GM12891 (cell line): ENCODE measurements around the gene GLS.
"Not testable (repeated sequence)": the region's sequence is repeated elsewhere in the genome, so short reads cannot be mapped to it uniquely, and the experiment has no call there.

Experiments
- DNase-seq: peaks from one replicate; pipeline ENCODE4 v3.0.0; 2011; ENCODE audit warnings: low spot score; ENCODE audit not compliant: insufficient read length
- FAIRE-seq: peaks from 2 replicates; lab custom pipeline; 2011; peaks lifted over from hg19 to GRCh38; lab: Jason Lieb, UNC
- PAX5 ChIP-seq: IDR thresholded peaks from 2 replicates; pipeline ENCODE4 v1.6.1; 2011; ENCODE audit warnings: low read length, moderate library complexity, mild to moderate bottlenecking; ENCODE audit not compliant: insufficient read depth, severe bottlenecking
- POLR2A ChIP-seq: IDR thresholded peaks from 2 replicates; pipeline ENCODE4 v1.6.1; 2011; ENCODE audit warnings: low read depth, low read length, control low read depth
- POLR2AphosphoS5 ChIP-seq: IDR thresholded peaks from 2 replicates; pipeline ENCODE4 v1.6.1; 2011; ENCODE audit warnings: low read depth, low read length, control low read depth
- POU2F2 ChIP-seq: IDR thresholded peaks from 2 replicates; pipeline ENCODE4 v1.6.1; 2011; ENCODE audit warnings: low read depth, mild to moderate bottlenecking, control low read depth, low read length, moderate library complexity
- SPI1 ChIP-seq: IDR thresholded peaks from 2 replicates; pipeline ENCODE4 v1.6.1; 2011; ENCODE audit warnings: low read depth, low read length, control low read depth
- TAF1 ChIP-seq: IDR thresholded peaks from 2 replicates; pipeline ENCODE4 v1.6.1; 2011; ENCODE audit warnings: low read depth, low read length, control low read depth

GLS gene

DNA sequence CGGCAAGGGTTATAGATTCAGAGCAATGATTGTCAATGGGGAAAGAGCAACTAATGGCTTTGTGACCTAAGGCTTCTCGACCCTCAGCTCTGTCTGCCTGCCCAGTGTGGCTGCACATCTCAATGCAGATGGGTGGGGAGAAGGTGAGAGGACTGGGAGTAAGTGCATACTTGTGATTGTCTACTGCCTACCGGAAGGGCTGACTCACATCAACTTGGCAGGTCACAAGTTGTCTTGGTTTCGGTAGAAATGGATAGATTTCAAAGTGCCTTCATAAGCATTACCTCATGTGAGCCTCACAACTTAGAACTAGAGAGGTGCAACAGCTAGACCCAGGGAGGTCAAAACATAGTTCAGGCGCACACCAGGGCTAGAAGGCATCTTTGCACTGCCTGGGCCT, 104.0 kb downstream of the GLS start:
- TF ChIP-seq POLR2AphosphoS5 (peak; percentile 87), POLR2A (peak; percentile 56; the same call in 1 of the 2 replicates), SPI1 (no peak), PAX5 (no peak), POU2F2 (no peak), TAF1 (no peak)
- no peak for FAIRE-seq
- no peak for DNase-seq

DNA sequence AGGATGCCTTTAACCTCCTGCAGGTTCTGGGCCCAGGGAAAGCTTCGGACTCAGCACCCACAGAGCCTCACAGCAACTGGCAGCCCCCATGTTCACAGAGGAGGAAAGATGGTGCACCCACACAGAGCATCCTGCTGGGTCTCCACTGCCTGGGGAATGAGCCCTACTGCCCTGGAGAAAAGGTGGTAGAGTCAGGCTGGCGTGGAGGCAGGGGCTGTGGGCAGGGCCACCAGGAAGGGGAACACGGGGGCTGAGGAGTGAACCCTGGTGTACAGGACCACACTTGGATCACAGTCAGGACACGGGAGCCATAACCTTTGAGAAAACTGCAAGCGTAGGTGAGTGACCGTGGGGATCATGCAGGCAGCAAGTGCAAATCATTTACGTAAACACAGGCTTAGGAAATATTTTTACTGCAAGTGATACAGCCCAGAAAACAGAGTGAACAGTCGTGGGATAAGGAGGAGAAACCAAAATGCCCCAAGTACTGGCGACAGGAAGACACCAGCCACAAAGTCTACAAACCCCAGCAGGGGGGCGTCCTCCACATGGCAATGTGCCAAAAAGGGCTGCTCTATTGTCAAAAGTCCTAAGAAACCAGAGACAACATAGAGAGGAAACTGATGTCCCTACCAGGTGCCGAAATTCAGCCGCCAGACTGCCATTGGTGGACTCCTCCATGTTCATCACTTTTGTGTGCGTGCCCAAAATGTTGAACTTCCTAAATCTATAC, 105.8 kb downstream of the GLS start:
- TF ChIP-seq TAF1 (no peak), POLR2AphosphoS5 (0 out of 2 replicates have a peak, but pooled peaks have one; percentile 50)
- DNase-seq (no peak), FAIRE-seq (no peak)

GRCh38 chr2:190987116-190987515, 106.5 kb downstream of the GLS start:
- DNase-seq (no peak), FAIRE-seq (no peak)
- TF ChIP-seq POLR2A (no peak), POLR2AphosphoS5 (peak; percentile 32)

GRCh38 chr2:190987938-190988337, 107.3 kb downstream of the GLS start:
- no peak for FAIRE-seq
- TF ChIP-seq POLR2A (peak; percentile 61; the same call in 1 of the 2 replicates), POLR2AphosphoS5 (peak; percentile 81; the same call in 1 of the 2 replicates), TAF1 (no peak)
- DNase-seq = no peak

- FAIRE-seq = no peak
- no peak for DNase-seq
- TF ChIP-seq SPI1 (no peak), POLR2A (0 out of 2 replicates have a peak, but pooled peaks have one; percentile 40), PAX5 (no peak), TAF1 (no peak), POLR2AphosphoS5 (no peak)
Observed at GRCh38 chr2:190988910-190989309, 108.3 kb downstream of the GLS start.

- DNase-seq (no peak), FAIRE-seq (no peak)
- peak; percentile 65 for TF ChIP-seq POLR2A
- TF ChIP-seq POU2F2 = no peak
Observed at GRCh38 chr2:190990132-190990531, 109.5 kb downstream of the GLS start.

DNA sequence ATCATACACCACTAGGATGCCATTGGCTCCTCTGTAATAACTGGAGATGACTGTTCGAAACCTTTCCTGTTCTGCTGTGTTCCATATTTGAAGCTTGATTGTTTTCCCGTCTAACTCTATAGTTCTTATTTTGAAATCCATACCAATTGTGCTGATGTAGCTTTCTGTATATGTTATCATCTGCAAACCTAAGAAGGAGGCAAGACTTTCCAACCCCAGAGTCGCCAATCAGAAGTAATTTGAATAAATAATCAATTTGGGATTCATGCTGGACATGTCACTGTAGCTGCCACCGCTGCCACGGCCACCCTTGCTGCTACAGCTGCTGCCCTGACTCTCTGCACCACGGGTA, 112.6 kb downstream of the GLS start:
- FAIRE-seq (no peak), DNase-seq (no peak)
- TF ChIP-seq SPI1 = no peak
- TF ChIP-seq TAF1 = no peak
- TF ChIP-seq POLR2AphosphoS5 = no peak
- TF ChIP-seq POU2F2 = no peak
- TF ChIP-seq PAX5 = no peak
- no peak for TF ChIP-seq POLR2A

- DNase-seq (no peak), FAIRE-seq (no peak)
- no peak for TF ChIP-seq PAX5
- TF ChIP-seq TAF1 = no peak
- TF ChIP-seq POLR2AphosphoS5 = peak; percentile 14; the same call in 1 of the 2 replicates
- no peak for TF ChIP-seq SPI1
- 0 out of 2 replicates have a peak, but pooled peaks have one; percentile 19 for TF ChIP-seq POU2F2
- peak; percentile 72; the same call in 1 of the 2 replicates for TF ChIP-seq POLR2A
Observed at GRCh38 chr2:190994148-190994547, 113.5 kb downstream of the GLS start.

DNA sequence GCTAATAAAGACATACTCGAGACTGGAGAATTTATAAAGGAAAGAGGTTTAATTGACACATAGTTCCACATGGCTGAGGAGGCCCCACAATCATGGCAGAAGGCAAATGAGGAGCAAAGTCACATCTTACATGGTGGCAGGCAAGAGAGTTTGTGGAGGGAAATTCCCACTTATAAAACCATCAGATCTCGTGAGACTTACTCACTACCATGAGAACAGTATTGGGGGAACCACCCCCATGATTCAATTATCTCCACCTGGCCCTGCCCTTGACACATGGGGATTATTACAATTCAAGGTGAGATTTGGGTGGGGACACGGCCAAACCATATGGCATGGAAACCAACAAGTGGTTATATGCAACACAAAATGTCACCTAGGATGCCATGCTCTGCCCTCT, 114.7 kb downstream of the GLS start:
- DNase-seq, FAIRE-seq: not testable (repeated sequence)

DNA sequence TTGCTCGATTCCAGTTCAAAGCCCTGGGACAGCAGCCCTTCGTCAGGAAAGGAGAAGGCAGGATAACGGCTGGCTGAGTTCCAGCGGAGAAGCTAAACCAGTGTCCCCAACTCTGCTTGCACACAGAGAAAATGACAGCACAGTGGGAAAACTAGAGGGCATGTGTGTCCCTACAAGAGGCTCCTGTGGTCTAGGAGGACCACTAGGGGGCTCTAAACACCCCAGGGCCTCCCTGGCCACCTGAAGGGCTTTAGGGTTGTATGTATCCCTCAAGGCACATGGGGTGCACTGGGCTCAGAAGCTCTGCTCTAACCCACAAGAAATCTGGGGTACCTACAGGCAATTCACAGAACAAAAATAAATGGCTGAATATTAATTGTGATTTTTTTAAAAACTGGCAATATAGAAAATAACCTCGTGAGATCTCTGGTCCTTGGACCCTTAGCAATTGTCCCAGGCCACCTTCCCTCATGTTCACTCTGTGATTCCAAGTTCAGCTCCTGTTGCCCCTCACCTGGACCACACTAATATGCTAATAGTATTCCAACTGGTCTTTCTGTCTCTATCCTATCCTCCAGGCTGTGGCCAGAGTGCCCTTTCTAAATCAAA, 115.8 kb downstream of the GLS start:
- no peak for TF ChIP-seq PAX5
- TF ChIP-seq TAF1 = no peak
- TF ChIP-seq POLR2AphosphoS5 = no peak; the same call in 1 of the 2 replicates
- no peak for TF ChIP-seq SPI1
- no peak for TF ChIP-seq POLR2A
- DNase-seq (peak; percentile 15), FAIRE-seq (no peak)

DNA sequence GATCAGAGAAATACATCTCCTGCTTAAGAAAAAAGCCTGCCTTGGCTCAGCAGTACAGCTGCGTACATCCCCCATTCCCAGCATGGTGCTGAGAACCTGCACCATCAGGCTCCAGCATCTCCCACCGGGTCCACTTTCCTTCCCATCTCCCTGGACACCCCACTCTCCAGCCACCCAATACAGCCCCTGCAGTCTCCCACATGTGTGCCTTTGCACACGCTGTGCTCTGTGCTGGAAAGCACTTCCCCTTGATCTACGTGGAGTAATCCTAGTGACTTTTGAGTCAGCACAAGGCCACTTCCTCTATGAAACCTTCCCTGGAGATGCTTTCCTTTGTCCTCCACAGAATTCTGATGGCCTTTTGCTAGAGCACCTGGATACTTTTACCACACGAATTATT, 116.3 kb downstream of the GLS start:
- DNase-seq (no peak), FAIRE-seq (no peak)
- TF ChIP-seq POLR2A (peak; percentile 73), POLR2AphosphoS5 (peak; percentile 80), PAX5 (no peak), POU2F2 (no peak), TAF1 (no peak), SPI1 (peak; percentile 69)
